HG03060 (cell line): Measurements from ENCODE around the gene PHPT1.
"Not testable (repeated sequence)": the region's sequence is repeated elsewhere in the genome, so short reads cannot be mapped to it uniquely, and the experiment has no call there.

Experiments used
- ATAC-seq: cut with Tn5 transposase; IDR thresholded peaks from one replicate; pipeline ENCODE4 v1.9.1; 2021; ENCODE audit warnings: low read depth, moderate number of reproducible peaks; ENCODE audit not compliant: unreplicated experiment

PHPT1 gene

GRCh38 chr9:136821826-136822544, 27.2 kb upstream of the PHPT1 start:
- no peak for ATAC-seq

- no peak for ATAC-seq
Observed at GRCh38 chr9:136823136-136824046, 25.8 kb upstream of the PHPT1 start.

- ATAC-seq = no peak
Observed at GRCh38 chr9:136824496-136825225, 24.5 kb upstream of the PHPT1 start.

DNA sequence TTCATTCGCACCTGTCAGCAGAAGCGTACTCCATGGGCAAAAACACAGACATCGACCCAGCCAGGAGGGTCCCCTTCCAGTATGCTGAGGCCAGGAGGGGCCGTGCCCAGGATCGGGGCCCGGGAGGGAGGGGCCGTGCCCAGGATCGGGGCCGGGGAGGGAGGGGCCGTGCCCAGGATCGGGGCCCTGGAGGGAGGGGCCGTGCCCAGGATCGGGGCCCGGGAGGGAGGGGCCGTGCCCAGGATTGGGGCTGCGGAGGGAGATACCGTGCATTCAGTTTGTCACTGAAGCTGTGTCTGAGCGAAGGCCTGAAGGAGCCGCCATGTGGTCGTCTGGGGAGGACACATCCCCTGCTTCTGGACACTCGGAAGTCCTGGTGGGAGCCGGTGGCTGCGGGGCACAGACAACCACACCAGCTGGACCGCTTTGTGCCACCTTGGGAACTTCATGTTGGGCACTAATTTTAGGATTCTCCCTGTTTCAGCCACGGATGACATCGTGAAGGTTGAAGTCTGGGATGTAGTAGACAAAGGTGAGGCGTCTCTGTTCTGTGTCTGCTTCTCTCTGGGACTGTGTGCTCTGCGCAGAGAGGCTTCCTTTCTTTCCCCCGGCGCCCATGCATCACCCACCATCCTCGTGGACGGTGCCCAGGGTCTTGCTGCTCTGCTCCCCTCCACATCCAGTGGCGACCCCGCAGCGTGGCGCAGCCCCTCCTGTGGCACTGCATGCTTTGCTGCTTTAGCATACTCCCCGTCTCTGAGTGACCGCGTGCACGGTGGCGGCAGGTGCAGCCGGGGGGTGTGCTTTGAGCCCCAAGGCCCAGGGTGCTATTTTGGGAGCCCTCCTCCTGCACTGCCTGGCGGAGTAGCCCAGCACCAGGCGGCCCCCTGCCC, 23.7 kb upstream of the PHPT1 start:
- no peak for ATAC-seq

DNA sequence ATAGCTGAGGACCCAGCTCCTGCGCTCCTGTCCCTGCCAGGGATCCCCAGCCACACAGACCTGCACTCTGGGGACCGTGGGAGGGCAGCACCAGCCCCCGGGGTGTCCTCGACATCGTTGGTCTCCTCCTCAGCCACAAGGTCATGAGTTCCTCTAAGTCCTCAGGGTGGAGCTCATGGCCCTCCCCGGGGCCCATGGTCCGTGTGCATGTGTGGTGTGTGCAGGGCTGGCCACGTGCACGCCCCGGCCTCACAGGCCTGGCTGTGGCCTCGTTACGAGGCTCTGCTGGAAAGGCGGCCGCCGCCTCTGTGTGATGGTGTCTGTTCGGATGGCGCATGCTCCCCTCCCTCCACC, 23.0 kb upstream of the PHPT1 start:
- ATAC-seq = no peak

GRCh38 chr9:136826703-136827582, 22.3 kb upstream of the PHPT1 start:
- ATAC-seq = no peak

DNA sequence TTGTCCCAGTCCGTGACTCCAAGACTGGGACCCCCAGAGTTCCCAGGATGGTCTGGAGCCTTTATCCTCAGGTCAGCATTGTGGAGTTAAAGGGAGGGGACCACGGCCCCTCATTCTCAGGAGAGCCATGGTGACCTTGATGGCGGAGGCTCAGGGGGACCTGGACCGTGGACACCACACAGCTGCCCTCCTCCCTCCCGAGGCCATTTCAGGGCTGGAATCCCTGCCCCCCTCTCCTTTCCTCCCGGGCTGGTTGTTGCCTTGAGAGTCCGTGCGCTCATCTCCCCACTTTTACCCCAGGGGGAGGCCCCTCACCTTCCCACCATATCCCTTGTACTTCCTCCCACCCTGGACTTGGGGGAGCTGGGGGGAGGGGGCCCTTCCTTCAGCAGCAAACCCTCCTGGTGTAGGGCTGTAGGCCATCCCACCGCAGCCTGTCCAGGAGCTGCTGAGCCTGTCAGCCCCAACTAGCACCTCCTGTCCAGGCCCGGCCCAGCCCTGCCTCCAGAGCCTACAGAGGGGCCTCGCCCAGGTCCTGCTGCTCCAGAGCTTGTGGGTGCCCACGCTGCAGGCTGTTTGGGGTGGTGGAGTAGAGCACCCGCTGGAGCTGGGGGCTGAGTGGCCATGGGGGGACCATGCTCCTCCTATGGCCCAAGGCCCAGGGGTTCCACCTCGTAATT, 21.3 kb upstream of the PHPT1 start:
- no peak for ATAC-seq

DNA sequence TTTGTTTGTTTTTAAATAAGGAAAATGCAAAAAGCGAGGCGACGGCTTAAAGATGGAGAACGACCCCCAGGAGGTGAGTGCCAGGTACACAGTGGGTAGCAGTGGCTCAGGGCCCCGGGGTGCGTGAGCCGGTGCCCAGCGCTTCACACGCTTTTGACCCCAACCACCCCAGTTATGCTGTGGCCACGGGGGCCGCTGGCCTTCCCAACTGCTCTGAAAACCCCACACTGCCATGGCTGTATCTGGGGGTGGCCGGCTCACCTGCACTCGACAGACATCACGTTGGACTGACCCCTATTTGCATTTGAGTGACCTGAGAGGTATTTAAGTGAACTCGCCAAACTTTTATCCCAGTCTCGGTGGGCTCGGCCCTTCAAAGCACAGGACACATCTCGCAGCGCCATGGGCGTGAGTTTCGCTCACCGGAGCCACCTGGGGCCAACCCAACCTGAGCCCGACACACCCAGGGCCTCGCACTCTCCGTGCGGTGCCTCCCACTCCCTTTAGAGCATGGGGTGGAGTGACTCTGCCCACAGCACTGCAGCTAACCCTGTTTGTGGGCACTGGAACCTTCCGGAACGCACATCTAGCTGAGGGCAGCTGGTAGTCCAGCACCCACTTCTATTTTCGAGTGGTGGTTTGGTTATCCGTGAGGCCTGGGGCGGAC, 20.6 kb upstream of the PHPT1 start:
- no peak for ATAC-seq

DNA sequence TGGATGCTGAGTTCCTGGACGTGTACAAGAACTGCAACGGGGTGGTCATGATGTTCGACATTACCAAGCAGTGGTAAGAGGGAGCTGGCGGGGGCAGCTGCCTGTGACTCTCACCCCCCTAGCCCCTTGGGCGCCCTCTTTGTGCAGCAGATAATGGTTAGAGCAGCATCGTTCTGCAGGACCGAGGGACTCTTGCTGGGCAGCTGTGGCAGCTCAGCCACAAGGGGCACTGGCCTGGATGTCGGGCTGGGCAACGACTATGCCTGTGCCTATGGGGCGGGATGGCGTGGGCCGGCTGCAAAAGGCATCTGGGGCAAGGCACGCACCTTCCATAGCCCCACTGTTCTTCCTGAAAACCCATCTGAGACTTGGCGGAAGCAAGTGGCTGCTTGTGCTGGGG, 19.8 kb upstream of the PHPT1 start:
- ATAC-seq = no peak

DNA sequence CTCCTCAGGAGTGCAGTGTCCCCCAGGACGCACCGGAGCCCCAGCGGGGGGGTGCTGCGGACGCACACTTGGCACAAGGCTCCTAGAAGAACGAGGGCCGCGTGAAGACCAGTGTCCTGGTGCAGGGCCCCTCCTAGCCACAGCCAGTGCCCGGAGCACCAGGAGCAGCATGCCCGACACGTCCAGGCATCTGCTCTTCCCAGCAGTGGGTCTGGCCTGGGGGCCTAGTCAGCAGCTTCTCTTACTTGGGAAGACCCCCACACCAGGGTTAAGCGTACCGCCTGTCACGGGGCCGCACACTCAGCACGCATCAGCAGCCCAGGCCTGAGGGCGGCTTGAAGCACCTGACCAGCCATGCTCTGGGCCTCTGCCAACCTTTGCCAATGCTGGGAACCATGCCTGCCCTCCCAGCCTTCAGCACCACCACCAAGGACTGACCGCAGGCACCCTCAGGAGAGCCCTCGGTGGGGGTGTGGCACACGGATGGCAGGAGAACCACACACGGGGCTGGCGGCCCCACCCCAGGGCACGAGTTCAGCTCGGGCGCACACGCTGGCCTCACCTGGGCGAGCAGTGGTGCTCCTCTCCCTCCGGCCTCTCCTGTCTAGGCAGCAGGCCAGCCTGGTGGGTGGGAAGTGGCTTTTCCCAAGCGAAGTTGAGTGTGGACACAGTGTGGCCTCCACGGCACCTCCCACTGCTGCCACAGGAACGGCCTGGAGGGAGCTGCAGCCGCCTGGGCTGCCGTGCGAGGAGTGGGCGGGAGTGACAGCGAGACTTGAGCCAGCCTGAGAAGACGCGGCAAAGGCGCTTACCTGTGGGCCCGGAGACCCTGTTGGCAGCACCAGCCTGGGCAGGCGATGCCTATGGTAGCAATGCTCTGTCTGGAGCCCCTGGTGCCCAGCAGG, 19.0 kb upstream of the PHPT1 start:
- no peak for ATAC-seq

- ATAC-seq = no peak
Observed at GRCh38 chr9:136831002-136831719, 18.0 kb upstream of the PHPT1 start.

DNA sequence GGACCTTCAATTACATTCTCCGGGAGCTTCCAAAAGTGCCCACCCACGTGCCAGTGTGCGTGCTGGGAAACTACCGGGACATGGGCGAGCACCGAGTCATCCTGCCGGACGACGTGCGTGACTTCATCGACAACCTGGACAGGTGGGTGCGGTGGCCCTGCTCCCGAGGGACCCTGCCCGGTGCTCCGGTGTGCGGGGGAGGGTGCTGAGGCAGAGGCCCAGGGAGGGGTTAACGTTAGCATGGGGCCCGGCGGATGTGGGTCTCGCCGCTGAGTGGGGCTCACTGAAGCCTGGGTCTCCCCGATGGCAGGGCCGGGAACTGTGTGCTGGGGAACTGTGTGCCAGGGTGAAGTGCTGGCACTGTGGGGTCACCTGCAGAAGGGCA, 17.5 kb upstream of the PHPT1 start:
- no peak for ATAC-seq

DNA sequence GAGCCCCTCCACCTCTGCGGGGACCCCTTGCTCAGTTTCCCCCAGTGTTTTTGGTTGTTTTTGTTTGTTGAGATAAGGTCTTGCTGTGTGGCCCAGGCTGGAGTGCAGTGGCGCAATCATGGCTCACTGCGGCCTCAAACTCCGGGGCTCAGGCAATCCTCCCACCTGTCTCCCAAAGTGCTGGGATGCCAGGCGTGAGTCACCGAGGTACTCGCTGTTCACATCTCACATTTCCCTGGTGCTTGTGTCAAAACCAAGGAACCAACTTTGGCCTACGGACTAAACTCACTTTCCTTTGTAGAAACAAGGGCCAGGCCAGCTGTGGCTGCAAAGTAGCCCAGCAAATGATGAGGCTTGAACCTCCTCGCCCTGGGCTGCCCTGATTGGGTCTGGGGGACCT, 16.6 kb upstream of the PHPT1 start:
- ATAC-seq = no peak

DNA sequence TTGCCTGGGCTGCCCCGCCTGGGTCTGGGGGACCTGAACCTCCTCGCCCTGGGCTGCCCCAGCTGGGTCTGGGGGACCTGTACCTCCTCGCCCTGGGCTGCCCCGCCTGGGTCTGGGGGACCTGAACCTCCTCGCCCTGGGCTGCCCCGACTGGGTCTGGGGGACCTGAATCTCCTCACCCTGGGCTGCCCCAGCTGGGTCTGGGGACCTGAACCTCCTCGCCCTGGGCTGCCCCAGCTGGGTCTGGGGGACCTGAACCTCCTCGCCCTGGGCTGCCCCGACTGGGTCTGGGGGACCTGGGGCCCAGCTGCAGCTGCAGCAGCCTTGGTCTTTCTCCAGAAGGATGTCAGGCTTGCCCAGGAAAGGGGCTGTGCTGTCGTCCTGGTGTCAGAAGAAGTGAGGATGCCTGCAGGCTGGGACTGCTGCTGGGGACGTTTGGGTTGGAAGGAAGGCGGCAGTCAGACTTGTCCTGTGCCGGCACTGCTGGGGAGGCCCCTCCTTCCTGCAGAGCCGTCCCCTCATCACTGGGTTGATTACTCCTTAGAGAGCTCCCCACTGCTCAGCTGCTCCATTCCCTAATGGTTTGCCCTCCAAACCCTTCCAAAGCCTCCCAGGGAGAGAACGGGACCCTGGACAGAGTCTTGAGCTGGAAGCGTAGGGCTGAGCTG, 15.7 kb upstream of the PHPT1 start:
- ATAC-seq = not testable (repeated sequence)

- ATAC-seq = no peak
Observed at GRCh38 chr9:136835162-136835931, 13.9 kb upstream of the PHPT1 start.
